GM06990 (cell line): ENCODE results near the gene TEDC1.

Experiments
- DNase-seq: peaks from one replicate; pipeline ENCODE4 v3.0.0-alpha.2; 2011; ENCODE audit not compliant: insufficient read length; ENCODE audit errors: extremely low read depth
- H3K27me3 ChIP-seq: replicated peaks from 2 replicates; pipeline ENCODE4 v1.6.0; 2011; ENCODE audit warnings: low read length; ENCODE audit not compliant: control insufficient read depth, insufficient read depth
- H3K36me3 ChIP-seq: 2 replicates; pipeline ENCODE4 v1.5.1; 2011; ENCODE audit warnings: low read length; ENCODE audit not compliant: control insufficient read depth, insufficient read depth
- H3K4me3 ChIP-seq: replicated peaks from 2 replicates; pipeline ENCODE4 v1.5.1; 2011; ENCODE audit warnings: low read depth, mild to moderate bottlenecking, control low read depth, low read length
- CTCF ChIP-seq: IDR thresholded peaks from 2 replicates; pipeline ENCODE4 v1.5.1; 2011; ENCODE audit warnings: low read length, control low read depth, mild to moderate bottlenecking, inconsistent platforms; ENCODE audit not compliant: insufficient read depth, poor library complexity, severe bottlenecking

Gene TEDC1

GRCh38 chr14:105488781-105489541 is 2.1 kb upstream of the TEDC1 start:
- no peaks in the 10 kb centered on the region for H3K27me3 ChIP-seq
- TF ChIP-seq CTCF: no peak
- peak overlapping the region; percentile 77 for H3K4me3 ChIP-seq
- peaks cover 7% of the 10 kb centered on the region for H3K36me3 ChIP-seq
- no peak for DNase-seq

GRCh38 chr14:105489542-105490266 is 1.3 kb upstream of the TEDC1 start:
- TF ChIP-seq CTCF: peak; percentile 80
- Histone ChIP-seq H3K4me3 (peak overlapping the region; percentile 77), H3K27me3 (no peaks in the 10 kb centered on the region), H3K36me3 (peaks cover 7% of the 10 kb centered on the region)
- peak; percentile 86 for DNase-seq

GRCh38 chr14:105490267-105490571 is 827 bp upstream of the TEDC1 start:
- peak overlapping the region; percentile 77 for H3K4me3 ChIP-seq
- peaks cover 7% of the 10 kb centered on the region for H3K36me3 ChIP-seq
- H3K27me3 ChIP-seq: no peaks in the 10 kb centered on the region
- TF ChIP-seq CTCF: no peak
- DNase-seq: no peak

- TF ChIP-seq CTCF: no peak
- DNase-seq: peak; percentile 87
- H3K36me3 ChIP-seq: peaks cover 8% of the 10 kb centered on the region
Observed at GRCh38 chr14:105491366-105491973, 424 bp downstream of the TEDC1 start.

GRCh38 chr14:105492031-105492970 is 1.3 kb downstream of the TEDC1 start:
- TF ChIP-seq CTCF: no peak
- Histone ChIP-seq H3K36me3 (peaks cover 8% of the 10 kb centered on the region), H3K4me3 (peak overlapping the region; percentile 79)

More at GRCh38 chr14:105491366-105491973, 424 bp downstream of the TEDC1 start:
- Histone ChIP-seq H3K4me3 (peak overlapping the region; percentile 79), H3K27me3 (no peaks in the 10 kb centered on the region)

More at GRCh38 chr14:105492031-105492970, 1.3 kb downstream of the TEDC1 start:
- DNase-seq: peak; percentile 14
- H3K27me3 ChIP-seq: no peaks in the 10 kb centered on the region
